GM23248 (cell line): Measurements from ENCODE around the gene MACC1.

Source experiments
- EZH2 ChIP-seq: fragments of 200-600 bp; sonication (generic); IDR thresholded peaks from 2 replicates; pipeline ENCODE4 v1.6.1; 2018; ENCODE audit warnings: antibody characterized with exemption, mild to moderate bottlenecking; ENCODE audit not compliant: insufficient read depth, poor library complexity, severe bottlenecking
- EZH2phosphoT487 ChIP-seq: fragments of 200-600 bp; sonication (generic); IDR thresholded peaks from 2 replicates; pipeline ENCODE4 v1.6.1; 2018; ENCODE audit warnings: antibody characterized with exemption, moderate library complexity, mild to moderate bottlenecking, low read depth; ENCODE audit not compliant: insufficient read depth

GRCh38 chr7:20136647-20137046 lies 80.5 kb downstream of the MACC1 start:
- TF ChIP-seq EZH2phosphoT487 (no peak), EZH2 (no peak)
